NCI-H748 (cell line): Measurements from ENCODE around the gene UAP1L1.
"Not testable (repeated sequence)": the region's sequence is repeated elsewhere in the genome, so short reads cannot be mapped to it uniquely, and the experiment has no call there.

ENCODE experiments used
- DNase-seq: peaks from one replicate; lab custom pipeline; 2025; ENCODE audit not compliant: unreplicated experiment; lab: John Stamatoyannopoulos, UW

UAP1L1 gene, protein sequence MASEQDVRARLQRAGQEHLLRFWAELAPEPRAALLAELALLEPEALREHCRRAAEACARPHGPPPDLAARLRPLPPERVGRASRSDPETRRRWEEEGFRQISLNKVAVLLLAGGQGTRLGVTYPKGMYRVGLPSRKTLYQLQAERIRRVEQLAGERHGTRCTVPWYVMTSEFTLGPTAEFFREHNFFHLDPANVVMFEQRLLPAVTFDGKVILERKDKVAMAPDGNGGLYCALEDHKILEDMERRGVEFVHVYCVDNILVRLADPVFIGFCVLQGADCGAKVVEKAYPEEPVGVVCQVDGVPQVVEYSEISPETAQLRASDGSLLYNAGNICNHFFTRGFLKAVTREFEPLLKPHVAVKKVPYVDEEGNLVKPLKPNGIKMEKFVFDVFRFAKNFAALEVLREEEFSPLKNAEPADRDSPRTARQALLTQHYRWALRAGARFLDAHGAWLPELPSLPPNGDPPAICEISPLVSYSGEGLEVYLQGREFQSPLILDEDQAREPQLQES

DNA sequence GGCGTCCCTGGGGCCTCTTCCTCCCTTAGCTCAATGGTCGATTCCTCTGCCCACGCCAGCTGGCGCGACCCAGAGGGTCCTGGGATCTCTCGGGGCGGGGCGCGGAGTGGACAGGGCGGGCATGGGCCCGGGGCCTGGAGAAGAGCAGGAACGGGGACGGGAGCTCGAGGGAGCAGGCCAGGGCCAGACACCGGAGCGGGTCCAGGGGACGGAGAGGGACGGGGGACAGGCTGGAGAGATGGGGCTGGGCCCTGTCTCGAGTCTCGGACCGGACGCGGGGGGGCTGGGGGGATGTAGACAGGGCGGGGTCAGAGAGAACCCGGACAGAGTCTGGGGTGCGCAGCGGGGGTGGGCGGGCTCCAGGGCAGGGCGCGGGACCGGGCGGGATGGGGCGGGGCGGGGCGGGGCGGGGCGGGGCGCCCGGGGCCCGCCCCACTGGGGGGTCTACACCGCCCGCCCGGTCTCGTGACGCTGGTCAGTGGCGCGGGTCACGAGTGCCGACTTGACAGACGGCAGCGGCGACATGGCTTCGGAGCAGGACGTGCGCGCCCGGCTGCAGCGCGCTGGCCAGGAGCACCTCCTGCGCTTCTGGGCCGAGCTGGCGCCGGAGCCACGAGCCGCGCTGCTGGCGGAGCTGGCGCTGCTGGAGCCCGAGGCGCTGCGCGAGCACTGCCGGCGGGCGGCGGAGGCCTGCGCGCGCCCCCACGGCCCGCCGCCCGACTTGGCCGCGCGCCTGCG is at the start of gene UAP1L1:
Gene UAP1L1 (plus strand): TSS at position 508 of the 738 bp plus-strand sequence. CDS start 16 bp downstream, at position 524.
- DNase-seq = peak; percentile 65

DNA sequence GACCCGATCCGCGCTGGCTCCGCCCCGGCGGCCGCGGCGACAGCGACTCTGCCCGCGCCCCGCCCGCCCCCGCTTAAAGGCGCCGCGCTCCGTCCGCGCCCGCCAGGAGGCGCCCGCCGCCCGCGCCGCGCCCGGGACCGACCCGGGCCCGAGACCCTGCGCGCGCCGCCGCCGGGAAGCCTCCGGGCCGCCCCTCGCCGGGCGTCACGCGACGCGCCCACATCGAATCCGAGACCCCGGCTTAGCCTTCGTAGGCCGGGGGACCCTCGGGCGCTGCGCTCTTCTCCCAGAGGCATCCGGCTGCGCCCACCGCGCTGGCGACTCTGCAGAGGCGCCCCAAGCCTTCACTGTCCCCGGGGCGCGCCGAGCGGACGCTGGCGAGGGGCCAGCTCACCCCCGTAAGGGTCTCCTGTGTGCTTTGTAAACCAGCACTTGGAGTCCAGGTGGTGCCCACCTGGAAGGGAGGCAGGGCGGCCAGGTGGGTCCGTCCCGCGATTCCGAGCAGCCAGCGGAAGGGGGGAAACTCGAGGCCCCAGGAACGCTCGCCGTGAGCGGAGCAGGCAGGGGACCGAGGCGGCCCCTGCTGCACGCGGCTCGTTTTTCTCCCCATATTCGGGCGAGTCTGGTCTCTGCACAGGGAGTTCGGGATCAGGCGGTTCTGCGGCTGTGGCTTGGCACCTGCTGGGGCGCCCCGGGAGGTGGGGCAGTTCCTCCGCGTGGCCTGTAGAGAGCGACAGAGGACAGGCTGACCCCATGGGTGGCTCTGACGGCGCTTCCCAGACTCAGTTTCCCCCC is 48.9 kb upstream of the UAP1L1 start:
- peak; percentile 76 for DNase-seq

DNA sequence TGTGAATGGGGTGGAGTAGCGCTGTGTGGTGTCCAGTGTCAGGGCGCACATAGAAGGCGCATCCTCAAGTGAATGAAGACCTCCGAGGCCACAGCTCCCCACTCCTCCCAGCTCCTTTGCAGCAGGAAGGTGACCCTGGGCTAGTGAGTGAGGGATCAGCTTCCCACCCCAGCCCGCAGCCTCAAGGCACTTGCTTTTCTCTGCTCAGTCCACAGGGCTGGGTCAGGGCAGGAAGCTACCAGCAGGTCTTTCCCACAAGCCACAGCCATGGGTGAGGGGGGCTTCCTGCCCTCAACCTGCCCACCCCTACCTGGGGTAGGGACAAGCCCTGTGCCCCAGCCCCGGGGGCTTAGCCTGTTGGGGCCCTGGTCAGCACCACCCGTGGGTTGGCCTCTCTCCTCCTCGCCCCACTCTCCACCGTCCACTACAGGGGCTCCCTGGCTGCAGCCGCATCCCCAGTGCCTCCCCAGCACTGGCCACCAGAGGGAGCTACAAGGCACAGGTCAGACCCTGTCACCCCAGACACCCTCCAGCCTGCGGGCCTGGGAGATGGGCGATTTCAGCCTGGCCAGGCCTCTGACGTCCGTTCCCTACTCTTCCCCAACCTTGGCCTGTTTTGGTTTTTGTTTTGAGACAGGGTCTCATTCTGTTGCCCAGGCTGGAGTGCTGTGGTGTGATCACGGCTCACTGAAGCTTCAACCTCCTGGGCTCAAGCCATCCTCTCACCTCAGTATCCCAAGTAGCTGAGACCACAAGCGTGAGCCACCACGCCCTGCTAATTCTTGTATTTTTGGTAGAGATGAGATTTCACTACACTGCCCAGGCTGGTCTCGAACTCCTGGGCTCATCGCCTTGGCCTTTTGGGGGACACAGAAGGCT is 48.0 kb upstream of the UAP1L1 start:
- peak; percentile 72 for DNase-seq

DNA sequence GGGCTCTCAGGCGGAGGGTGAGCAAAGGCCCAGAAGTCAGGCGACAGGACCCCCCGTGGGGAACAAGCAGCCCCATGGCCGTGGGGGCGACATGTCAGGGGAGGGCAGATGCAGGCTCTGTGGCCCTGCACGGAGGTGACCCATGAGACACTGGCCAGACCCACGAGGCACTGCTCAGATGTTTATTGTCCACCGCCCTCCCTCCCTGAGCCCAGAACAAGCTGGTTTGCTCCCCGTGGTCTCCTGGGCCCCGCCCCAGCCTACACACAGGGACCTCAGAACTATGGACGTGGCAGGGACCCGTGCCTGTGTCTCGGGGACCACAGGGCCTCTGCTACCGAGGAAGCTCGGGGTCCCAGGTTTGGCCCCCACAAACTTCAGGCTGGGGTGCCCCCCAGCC is 47.3 kb upstream of the UAP1L1 start:
- DNase-seq = no peak

DNA sequence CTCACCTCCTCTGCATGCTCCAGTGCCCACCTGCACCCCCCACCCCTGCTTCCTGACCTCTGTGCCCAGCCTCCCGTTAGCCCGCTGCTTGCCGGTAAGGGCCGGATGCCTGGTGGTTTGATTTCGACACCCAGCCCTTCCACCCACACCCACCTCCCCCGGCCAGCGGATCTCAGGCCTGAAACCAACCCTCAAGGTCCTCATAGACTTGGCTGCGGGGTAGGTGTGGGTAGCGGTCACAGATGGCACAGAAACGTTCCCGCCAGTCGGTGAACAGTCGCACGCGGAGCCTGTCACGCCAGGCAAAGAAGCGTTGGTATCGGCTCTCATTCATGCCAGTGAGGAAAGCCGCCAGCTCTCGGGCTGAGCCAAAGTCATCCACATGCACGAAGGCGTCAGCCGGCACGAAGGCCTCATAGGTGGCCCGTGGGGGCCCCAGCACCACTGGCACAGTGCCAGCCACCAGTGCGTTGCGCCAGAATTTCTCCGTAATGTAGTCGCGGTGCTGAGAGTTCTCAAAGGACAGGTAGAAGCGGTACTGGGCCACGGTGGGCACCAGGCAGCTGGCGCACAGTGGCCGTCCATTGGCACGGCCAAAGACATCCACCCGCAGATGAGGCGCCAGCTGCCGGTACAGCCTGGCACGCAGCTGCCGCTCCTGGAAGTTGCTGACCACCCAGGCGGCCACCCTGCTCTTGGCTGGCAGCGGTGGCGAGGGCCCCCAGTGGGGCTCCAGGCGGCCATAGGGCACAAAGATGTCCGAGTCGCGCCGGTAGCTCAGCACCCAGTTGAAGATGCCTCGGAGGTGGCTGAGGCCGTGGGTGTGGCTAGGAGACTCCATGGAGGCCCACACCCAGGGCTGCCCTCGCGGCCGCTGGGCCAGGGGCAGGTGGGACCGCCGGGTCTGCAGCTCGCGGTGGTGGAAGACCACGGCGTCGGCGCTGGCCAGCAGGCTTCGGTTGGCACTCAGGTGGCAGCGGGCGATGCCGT is 46.5 kb upstream of the UAP1L1 start:
- no peak for DNase-seq

DNA sequence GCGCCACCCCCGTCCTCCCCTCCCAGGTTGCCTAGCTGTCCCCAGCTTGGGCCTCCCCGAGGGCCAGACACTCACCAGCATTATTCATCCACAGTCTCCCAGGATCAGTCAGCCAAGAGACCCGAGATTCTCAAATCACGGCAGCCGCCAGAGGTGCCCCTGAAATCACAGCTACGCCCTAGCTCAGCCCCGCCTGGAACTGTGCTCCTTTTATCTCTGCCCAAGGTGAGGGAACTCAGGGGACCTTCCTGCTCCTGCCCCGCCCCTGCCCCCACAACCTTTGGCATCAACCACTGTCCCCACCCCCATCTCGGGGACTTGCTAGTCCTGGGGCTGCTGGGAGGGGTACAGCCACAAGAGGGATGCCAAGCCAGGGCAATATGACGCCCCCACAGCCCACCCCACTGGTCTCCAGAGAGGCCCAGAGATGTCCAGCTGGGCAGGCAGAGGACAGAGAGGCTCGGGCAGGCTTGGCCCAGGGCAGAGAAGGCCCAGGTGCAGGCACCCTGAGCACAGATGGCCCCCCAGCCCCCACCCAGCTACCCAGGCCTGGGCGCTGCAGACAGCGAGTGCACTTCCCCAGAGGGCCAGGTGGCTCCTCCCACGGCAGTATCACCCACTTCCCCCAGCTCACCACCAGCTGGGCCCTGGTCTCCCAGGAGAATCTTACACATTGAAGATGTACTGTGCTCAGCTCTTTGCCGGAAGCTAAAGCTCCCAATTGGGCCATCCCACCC is 45.2 kb upstream of the UAP1L1 start, which contains the start of gene FUT7:
Gene FUT7 (minus strand): TSS at position 185 of the 737 bp plus-strand sequence. CDS start 97 bp downstream, at position 88.
- DNase-seq = no peak

DNA sequence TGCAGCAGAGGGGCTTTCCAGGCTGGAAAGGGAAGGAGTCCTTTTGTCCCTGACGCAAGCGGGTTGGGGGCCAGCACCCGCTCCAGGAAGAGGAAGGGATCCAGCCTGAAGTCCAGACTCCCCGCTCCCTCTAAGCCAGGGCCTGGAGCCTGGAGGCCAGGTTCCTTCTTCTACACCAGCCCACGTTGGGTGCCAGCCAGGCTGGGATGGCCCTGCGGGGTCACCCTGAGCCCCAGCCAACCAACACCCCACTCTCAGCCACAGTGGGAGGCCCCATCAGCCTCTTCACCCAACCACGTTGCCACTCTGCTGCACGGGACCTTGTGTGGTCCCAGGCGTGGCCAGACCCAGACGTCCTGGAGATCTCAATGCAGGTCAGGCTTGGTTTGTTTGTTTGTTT is 44.5 kb upstream of the UAP1L1 start:
- no peak for DNase-seq

DNA sequence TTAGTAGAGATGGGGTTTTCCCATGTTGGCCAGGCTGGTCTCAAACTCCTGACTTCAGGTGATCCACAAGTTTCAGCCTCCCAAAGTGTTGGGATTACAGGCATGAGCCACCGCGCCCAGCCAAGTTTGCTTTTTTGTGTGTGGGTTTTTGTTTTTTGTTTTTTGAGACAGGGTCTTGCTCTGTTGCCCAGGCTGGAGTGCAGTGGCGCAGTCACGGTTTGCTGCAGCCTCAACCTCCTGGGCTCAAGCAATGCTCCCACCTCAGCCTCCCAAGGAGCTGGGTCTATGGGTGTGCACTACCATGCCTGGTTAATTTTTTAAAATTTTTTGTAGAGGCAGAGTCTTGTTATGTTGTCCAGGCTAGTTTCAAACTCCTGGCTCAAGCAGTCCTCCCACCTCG is 43.8 kb upstream of the UAP1L1 start:
- not testable (repeated sequence) for DNase-seq

DNA sequence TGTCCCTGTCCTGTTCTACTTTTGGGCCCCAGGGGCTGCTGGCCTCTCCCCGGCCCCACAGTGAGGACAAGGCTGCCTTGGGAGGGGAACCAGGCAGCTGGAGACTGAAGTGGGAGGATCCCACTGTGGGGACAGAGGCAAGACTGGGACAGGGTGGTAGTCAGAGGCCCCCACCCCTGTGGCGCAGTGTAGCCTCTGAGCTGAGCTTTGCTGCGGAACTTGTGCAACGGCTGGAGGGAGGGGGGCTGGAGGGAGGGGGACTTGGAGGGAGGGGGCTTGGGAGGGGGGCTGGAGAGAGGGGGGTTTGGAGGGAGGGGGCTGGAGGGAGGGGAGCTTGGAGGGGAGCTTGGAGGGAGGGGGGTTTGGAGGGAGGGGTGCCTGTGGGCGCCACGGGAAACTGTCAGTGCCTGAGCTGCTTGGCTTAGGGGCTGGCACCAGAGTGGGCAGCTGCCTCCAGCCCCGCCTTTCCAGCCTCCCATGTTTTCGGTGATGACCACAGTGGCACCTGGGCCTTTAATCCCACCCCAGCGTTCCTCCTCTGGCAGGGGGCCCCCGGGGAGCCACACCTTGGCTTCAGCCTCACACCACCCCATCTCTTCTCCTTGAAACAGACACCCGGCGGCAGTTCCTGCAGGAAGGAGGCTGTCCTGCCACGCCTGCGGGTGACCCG is 43.1 kb upstream of the UAP1L1 start:
- peak; percentile 34 for DNase-seq

DNA sequence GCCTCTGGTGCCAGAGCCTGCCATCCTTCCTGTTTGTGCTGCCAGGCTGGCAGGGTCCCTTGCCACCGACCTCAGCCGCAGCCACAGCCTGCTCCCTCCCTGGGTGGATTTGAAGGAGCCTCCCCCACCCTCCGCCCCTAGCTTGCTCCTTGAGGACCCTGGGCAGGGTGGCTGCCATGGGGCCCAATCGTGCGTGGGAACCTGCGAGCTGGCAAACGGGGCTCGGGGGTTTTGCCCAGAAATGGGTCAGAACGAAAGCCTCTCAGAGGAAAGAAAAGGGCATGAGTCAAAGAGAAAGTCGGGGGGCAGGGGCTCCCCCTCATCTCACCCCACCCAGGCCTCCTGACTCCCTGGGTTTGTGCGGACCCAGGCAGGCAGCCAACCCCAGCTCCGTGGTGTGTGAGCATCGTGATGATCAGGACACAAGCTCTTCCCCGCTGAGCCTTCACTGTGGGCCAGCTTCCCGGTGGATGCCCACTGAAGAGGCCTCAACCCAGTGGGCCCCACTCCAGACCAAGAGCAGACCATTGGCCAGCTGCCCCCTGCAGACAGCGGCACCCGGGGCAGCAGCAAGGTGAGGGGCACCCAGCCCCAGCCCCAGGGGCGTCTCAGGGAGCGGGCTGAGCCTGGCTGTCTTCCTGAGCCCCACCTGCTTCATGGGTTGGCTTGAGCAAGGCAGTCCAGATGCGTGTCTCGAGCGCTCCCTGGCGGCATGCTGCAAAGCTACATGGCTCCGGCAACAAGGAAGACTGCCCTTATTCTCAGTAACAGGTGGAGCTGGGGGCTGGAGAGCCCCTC is 42.4 kb upstream of the UAP1L1 start:
- DNase-seq = peak; percentile 88

DNA sequence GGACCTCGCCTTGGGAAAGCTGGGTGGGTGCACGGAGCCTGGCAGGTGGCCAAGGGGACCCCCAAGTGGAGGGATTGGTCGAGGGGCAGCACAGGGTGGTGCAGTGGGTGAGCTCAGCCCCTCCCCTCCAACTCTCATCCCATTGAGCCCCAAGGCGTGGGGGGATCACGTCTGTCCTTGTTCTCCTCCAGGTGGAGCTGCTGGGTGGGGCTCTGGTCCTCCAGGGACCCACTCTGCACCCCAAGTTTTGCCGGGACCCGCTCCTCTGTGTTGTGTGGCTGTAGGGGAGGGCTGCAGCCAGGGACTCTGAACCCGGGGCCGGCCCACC is 41.8 kb upstream of the UAP1L1 start:
- no peak for DNase-seq

DNA sequence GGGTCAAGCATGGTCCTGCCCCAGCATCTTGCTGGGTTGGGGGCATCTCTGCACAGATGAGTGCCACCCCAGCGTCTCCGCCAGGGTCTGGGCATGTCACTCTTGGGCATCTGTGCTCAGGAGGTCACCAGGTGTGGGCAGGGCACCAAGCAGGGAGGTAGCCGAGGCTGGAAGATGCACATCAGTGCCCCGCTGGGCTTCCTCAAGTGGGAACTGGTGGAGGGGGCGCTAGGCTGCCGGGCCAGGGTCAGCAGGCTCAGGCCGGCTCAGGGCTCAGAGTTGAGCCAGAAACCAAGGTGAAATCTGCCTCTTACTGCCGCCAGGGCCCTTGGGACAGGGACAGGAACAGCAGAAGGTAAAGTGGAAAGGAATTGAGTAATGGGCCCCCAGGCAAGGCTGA is 41.4 kb upstream of the UAP1L1 start:
- DNase-seq = no peak

DNA sequence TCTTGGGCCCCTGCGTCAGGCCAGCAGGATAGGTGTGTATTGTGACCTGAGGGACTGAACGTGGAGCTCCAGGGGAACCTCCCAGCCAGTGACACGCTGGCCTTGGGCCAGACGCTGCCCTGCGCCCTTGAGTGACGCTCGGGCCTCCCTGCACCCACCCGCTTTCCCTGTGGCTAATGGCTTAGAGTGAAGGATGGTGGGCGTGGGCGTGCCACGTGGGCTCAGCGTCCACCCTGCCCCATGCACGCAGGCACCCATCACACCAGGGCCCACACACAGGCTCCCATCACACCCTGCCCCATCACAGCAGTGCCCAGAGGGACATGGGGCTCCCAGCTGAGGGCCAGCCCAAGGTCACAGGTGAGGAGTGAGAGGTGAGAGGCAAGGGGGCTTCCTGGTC is 40.3 kb upstream of the UAP1L1 start:
- no peak for DNase-seq

DNA sequence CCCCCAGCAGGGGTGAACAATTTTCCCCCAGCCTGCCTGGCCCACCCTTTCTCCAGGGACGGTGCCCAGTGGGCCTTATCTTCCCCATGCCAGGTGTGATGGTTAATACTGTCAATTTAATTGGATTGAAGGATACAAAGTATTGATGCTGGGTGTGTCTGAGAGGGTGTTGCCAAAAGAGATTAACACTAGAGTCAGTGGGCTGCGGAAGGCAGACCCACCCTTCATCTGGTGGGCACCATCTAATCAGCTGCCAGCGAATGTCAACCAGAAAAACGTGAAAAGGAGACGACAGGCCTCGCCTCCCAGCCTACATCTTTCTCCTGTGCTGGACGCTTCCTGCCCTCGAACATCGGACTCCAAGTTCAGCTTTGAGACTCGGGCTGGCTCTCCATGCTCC is 39.8 kb upstream of the UAP1L1 start:
- no peak for DNase-seq

DNA sequence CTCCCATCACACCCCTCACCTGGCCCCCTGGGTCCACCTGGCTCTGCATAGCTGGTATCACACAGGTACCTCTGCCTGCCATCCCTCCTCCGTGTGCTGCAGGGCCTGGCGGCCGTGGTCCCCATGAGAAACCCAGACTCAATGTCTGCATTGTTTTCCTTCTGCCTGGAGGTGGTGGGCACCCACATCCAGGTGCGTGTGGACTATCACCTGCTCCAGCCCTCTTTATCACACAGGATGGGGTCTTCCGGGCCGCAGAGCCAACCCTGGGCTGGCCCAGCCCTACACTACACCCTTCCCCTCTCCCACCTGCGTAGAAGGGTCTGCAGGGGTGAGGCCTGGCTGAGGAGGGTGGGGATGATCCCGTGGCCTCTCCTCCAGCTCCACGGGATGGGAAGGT is 38.4 kb upstream of the UAP1L1 start:
- no peak for DNase-seq

DNA sequence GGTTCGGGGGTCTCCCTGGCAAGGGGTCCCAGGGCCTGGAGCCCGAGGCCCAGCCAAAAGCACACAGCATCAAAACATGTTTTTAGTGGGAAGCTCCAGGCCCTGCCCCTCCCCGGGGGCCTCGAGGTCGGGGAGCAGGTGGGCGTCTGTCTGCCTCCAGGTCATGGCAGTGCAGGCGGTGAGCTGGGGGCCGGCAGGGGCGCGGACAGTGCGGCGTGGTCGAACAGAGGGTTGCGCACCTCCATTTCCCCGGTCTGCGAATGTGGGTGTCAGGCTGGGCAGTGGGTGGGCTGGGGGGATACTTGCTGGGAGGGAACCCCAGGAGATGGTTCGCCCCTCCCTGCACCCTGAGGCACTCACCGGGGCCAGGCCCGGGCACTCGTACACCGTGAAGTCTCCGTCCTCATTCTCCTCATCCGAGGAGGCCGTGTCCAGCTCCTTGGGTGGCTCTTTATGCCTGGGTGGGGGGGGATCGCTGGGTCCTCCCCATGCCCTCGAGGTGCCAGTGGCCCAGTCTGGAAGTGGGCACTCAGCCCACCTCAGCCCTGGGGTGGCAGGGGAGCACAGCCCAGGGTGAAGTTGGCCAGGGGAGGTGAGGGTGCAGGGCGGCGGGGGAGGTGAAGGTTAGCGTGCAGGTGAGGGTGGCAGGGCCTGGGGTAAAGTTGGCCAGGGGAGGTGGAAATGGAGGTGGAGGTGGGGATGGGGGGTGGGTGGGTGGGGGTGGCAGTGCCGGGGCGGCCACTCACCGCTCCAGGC is 37.5 kb upstream of the UAP1L1 start:
- DNase-seq = no peak
